Vagina (tissue), 2 donors: ENCODE results near the gene TPRN. TPM values are rescaled to one million over a fixed set of nuclear protein-coding genes. Genes with fewer than 3 reads are reported as not detected.
A peak's percentile ranks its signal among the peaks of the same experiment; 100 is the strongest.

Source experiments
- DNase-seq, 2 donors: peaks; one replicate each; pipeline ENCODE4 v3.0.0-alpha.2; 2017; ENCODE audit errors: extremely low spot score in 2 of 2
- H3K27ac ChIP-seq: fragments of 200-600 bp; sonication (generic); one replicate; pipeline ENCODE4 v1.5.1; 2019
- H3K27me3 ChIP-seq: fragments of 200-600 bp; sonication (generic); one replicate; pipeline ENCODE4 v1.5.1; 2019
- H3K36me3 ChIP-seq, 2 donors: fragments of 200-600 bp; sonication (generic); one replicate each; pipeline ENCODE4 v1.5.1; 2017 to 2019
- H3K4me1 ChIP-seq: fragments of 200-600 bp; sonication (generic); one replicate; pipeline ENCODE4 v1.5.1; 2019
- H3K4me3 ChIP-seq, 2 donors: fragments of 200-600 bp; sonication (generic); 1 replicate in 1 of 2; 2 replicates in 1 of 2; pipeline ENCODE4 v1.5.1; 2016 to 2019
- H3K9me3 ChIP-seq: fragments of 200-600 bp; sonication (generic); one replicate; pipeline ENCODE4 v1.5.1; 2019
- CTCF ChIP-seq, 3 experiments: fragments of 450-650 bp in 2 of 3; fragments of 200-600 bp in 1 of 3; sonication (generic) in 1 of 3; IDR thresholded peaks; one replicate each; pipeline ENCODE4 v1.5.1; 2017 to 2019; ENCODE audit warnings: antibody characterized with exemption in 3 of 3, mild to moderate bottlenecking in 2 of 3, moderate library complexity in 2 of 3
- POLR2A ChIP-seq, 2 donors: fragments of 450-650 bp; IDR thresholded peaks; one replicate each; pipeline ENCODE4 v1.6.1; 2017; ENCODE audit warnings: antibody characterized with exemption in 2 of 2, mild to moderate bottlenecking in 2 of 2, moderate library complexity in 2 of 2
- POLR2AphosphoS5 ChIP-seq, 2 donors: sonication (generic); formaldehyde crosslinking; IDR thresholded peaks; one replicate each; pipeline ENCODE4 v1.9.0; 2017; ENCODE audit warnings: antibody characterized with exemption in 2 of 2, mild to moderate bottlenecking in 2 of 2, low read depth in 1 of 2; ENCODE audit not compliant: insufficient read depth in 1 of 2
- intact Hi-C: fragments of 100-400 bp; cut with DNase I; formaldehyde crosslinking; loops from one replicate; pipeline ENCODE4 v1.15.1; 2023
- total RNA-seq: library from RNA; depleted of rRNA; stranded (reverse); fragments of >200 nt; gene quantifications from one replicate; pipeline ENCODE4 v1.2.3, GENCODE V29; 2016

TPRN gene
- total RNA-seq, 1 donor from 2014 or later: 6.9 TPM

- Histone ChIP-seq H3K9me3 (no peaks in the 10 kb centered on the region), H3K4me3 (no peak overlapping the region), H3K27ac (no peak overlapping the region), H3K36me3 (no peaks in the 10 kb centered on the region), H3K27me3 (peaks cover 25% of the 10 kb centered on the region), H3K4me1 (peaks cover 39% of the 10 kb centered on the region)
- DNase-seq: no peak
- intact Hi-C loops: no loop called here
- no peak for TF ChIP-seq CTCF (IDR thresholded peaks at IDR 0.05)
Observed at GRCh38 chr9:137171149-137171900, 29.2 kb downstream of the TPRN start.

GRCh38 chr9:137170486-137171148 lies 29.9 kb downstream of the TPRN start:
- no peak for DNase-seq
- no peak overlapping the region for H3K4me3 ChIP-seq
- no peak overlapping the region for H3K27ac ChIP-seq
- intact Hi-C loops: no loop called here
- TF ChIP-seq CTCF (IDR thresholded peaks at IDR 0.05): no peak
- TF ChIP-seq POLR2AphosphoS5 (IDR thresholded peaks at IDR 0.05; ENCODE audit: insufficient read depth in 1 of 2, low read depth in 1 of 2): no peak
- TF ChIP-seq POLR2A (IDR thresholded peaks at IDR 0.05): no peak
- peaks cover 39% of the 10 kb centered on the region for H3K4me1 ChIP-seq
- no peaks in the 10 kb centered on the region for H3K36me3 ChIP-seq
- H3K9me3 ChIP-seq: no peaks in the 10 kb centered on the region
- peaks cover 28% of the 10 kb centered on the region for H3K27me3 ChIP-seq

GRCh38 chr9:137169896-137170358 lies 30.6 kb downstream of the TPRN start, which contains the start of gene LRRC26:
Gene LRRC26, minus strand, starts transcription at chr9:137170051. Its CDS starts 108 bp downstream, at chr9:137169943.
- Histone ChIP-seq H3K4me1 (peaks cover 35% of the 10 kb centered on the region), H3K27me3 (peaks cover 34% of the 10 kb centered on the region), H3K36me3 (no peaks in the 10 kb centered on the region), H3K27ac (no peak within 1 kb of the TSS), H3K9me3 (no peaks in the 10 kb centered on the region), H3K4me3 (peak within 1 kb of the TSS; percentile 23 to 48)
- DNase-seq: no peak
- TF ChIP-seq POLR2A (IDR thresholded peaks at IDR 0.05): no peak
- no peak for TF ChIP-seq CTCF (IDR thresholded peaks at IDR 0.05)
- TF ChIP-seq POLR2AphosphoS5 (IDR thresholded peaks at IDR 0.05; ENCODE audit: insufficient read depth in 1 of 2, low read depth in 1 of 2): no peak
- intact Hi-C loops: loop anchor here (10.0 kb wide), 1 partner anchor 245 kb away; no protein-coding TSS in a partner anchor

GRCh38 chr9:137168904-137169856 lies 31.4 kb downstream of the TPRN start:
- Histone ChIP-seq H3K9me3 (no peaks in the 10 kb centered on the region), H3K4me3 (peak overlapping the region; percentile 23 to 48), H3K36me3 (no peaks in the 10 kb centered on the region), H3K4me1 (peaks cover 27% of the 10 kb centered on the region), H3K27me3 (peaks cover 37% of the 10 kb centered on the region), H3K27ac (no peak overlapping the region)
- intact Hi-C loops: loop anchor here (10.0 kb wide), 1 partner anchor 246 kb away; no protein-coding TSS in a partner anchor
- TF ChIP-seq POLR2AphosphoS5 (IDR thresholded peaks at IDR 0.05; ENCODE audit: insufficient read depth in 1 of 2, low read depth in 1 of 2) (no peak), CTCF (IDR thresholded peaks at IDR 0.05) (no peak)
- DNase-seq: no peak
